H9 (cell line): ENCODE measurements around the gene MGP. TPM values are rescaled to one million over a fixed set of nuclear protein-coding genes. Genes with fewer than 3 reads are reported as not detected.

ENCODE experiments used
- DNase-seq: peaks from one replicate; pipeline ENCODE4 v3.0.0-alpha.2; 2017
- H2AFZ ChIP-seq: one replicate; pipeline ENCODE4 v1.6.1; 2013; ENCODE audit warnings: mild to moderate bottlenecking, low read length, control low read depth, moderate library complexity
- H2AK5ac ChIP-seq: 2 replicates; pipeline ENCODE4 v1.6.1; 2013; ENCODE audit warnings: low read length, control low read depth, mixed read lengths; ENCODE audit not compliant: insufficient read length
- H2BK120ac ChIP-seq: one replicate; pipeline ENCODE4 v1.6.1; 2013; ENCODE audit warnings: low read depth, mild to moderate bottlenecking, low read length, control low read depth, inconsistent platforms; ENCODE audit not compliant: poor library complexity, severe bottlenecking
- H2BK12ac ChIP-seq: 2 replicates; pipeline ENCODE4 v1.6.1; 2013; ENCODE audit warnings: low read length, control low read depth, mixed read lengths, low read depth; ENCODE audit not compliant: insufficient read length
- H2BK15ac ChIP-seq: 2 replicates; pipeline ENCODE4 v1.6.1; 2013; ENCODE audit warnings: low read depth, low read length, control low read depth
- H2BK20ac ChIP-seq: one replicate; pipeline ENCODE4 v1.6.1; 2013; ENCODE audit warnings: low read depth, mild to moderate bottlenecking, low read length, control low read depth, inconsistent platforms; ENCODE audit not compliant: poor library complexity, severe bottlenecking
- H2BK5ac ChIP-seq: 2 replicates; pipeline ENCODE4 v1.6.1; 2013; ENCODE audit warnings: low read length, control low read depth, mixed read lengths; ENCODE audit not compliant: insufficient read length
- H3K14ac ChIP-seq: 2 replicates; pipeline ENCODE4 v1.6.1; 2013; ENCODE audit warnings: low read length, control low read depth; ENCODE audit not compliant: insufficient read depth
- H3K18ac ChIP-seq: 2 replicates; pipeline ENCODE4 v1.6.1; 2013; ENCODE audit warnings: low read depth, mild to moderate bottlenecking, mixed read lengths, low read length, control low read depth; ENCODE audit not compliant: insufficient read length
- H3K23ac ChIP-seq: 2 replicates; pipeline ENCODE4 v1.6.1; 2013; ENCODE audit warnings: low read length, control low read depth, mixed read lengths, low read depth; ENCODE audit not compliant: insufficient read length
- H3K23me2 ChIP-seq: 2 replicates; pipeline ENCODE4 v1.6.1; 2013; ENCODE audit warnings: low read depth, mild to moderate bottlenecking, mixed read lengths, low read length, control low read depth; ENCODE audit not compliant: insufficient read length, poor library complexity, severe bottlenecking
- H3K27ac ChIP-seq: 2 replicates; pipeline ENCODE4 v1.5.1; 2013; ENCODE audit warnings: low read length, control low read depth, mixed read lengths, low read depth; ENCODE audit not compliant: insufficient read length
- H3K27me3 ChIP-seq: 2 replicates; pipeline ENCODE4 v1.6.1; 2013; ENCODE audit warnings: low read length, control low read depth, inconsistent platforms; ENCODE audit not compliant: insufficient read depth
- H3K4ac ChIP-seq: 2 replicates; pipeline ENCODE4 v1.6.1; 2013; ENCODE audit warnings: low read depth, mild to moderate bottlenecking, control low read depth, inconsistent platforms, low read length, moderate library complexity
- H3K4me1 ChIP-seq: 2 replicates; pipeline ENCODE4 v1.6.1; 2013; ENCODE audit warnings: low read length, control low read depth, inconsistent platforms; ENCODE audit not compliant: insufficient read depth
- H3K4me2 ChIP-seq: 2 replicates; pipeline ENCODE4 v1.6.1; 2013; ENCODE audit warnings: low read length, control low read depth, mixed read lengths; ENCODE audit not compliant: insufficient read length, insufficient read depth
- H3K56ac ChIP-seq: 2 replicates; pipeline ENCODE4 v1.6.1; 2013; ENCODE audit warnings: low read depth, mild to moderate bottlenecking, mixed read lengths, low read length, control low read depth; ENCODE audit not compliant: insufficient read length
- H3K79me1 ChIP-seq: 2 replicates; pipeline ENCODE4 v1.6.1; 2013; ENCODE audit warnings: low read depth, mild to moderate bottlenecking, moderate library complexity, low read length, control low read depth, inconsistent platforms; ENCODE audit not compliant: insufficient read depth, poor library complexity, severe bottlenecking
- H3K79me2 ChIP-seq: 2 replicates; pipeline ENCODE4 v1.6.1; 2013; ENCODE audit warnings: low read length, control low read depth, inconsistent platforms; ENCODE audit not compliant: insufficient read depth
- H3K9ac ChIP-seq: 2 replicates; pipeline ENCODE4 v1.6.1; 2013; ENCODE audit warnings: low read length, control low read depth, mixed read lengths; ENCODE audit not compliant: insufficient read length; ENCODE audit errors: extremely low read depth
- H3K9me3 ChIP-seq: one replicate; pipeline ENCODE4 v1.6.1; 2013; ENCODE audit warnings: low read depth, low read length, inconsistent platforms; ENCODE audit not compliant: control insufficient read depth
- H3T11ph ChIP-seq: one replicate; pipeline ENCODE4 v1.6.1; 2013; ENCODE audit warnings: mild to moderate bottlenecking, low read length, control low read depth, inconsistent platforms
- H4K20me1 ChIP-seq: one replicate; pipeline ENCODE4 v1.6.1; 2013; ENCODE audit not compliant: control insufficient read depth, insufficient read length, insufficient read depth
- H4K5ac ChIP-seq: 2 replicates; pipeline ENCODE4 v1.6.1; 2013; ENCODE audit warnings: low read depth, mild to moderate bottlenecking, mixed read lengths, low read length, control low read depth; ENCODE audit not compliant: insufficient read length
- H4K8ac ChIP-seq: replicated peaks from 2 replicates; pipeline ENCODE4 v1.6.1; 2013; ENCODE audit warnings: low read length, control low read depth, mixed read lengths, low read depth; ENCODE audit not compliant: insufficient read length
- H4K91ac ChIP-seq: 2 replicates; pipeline ENCODE4 v1.6.1; 2013; ENCODE audit warnings: low read depth, mild to moderate bottlenecking, moderate library complexity, mixed read lengths, low read length, control low read depth; ENCODE audit not compliant: insufficient read length
- H3K27ac Mint-ChIP-seq, 3 experiments: 2 replicates in 2 of 3; 3 replicates in 1 of 3; pipeline ENCODE4 v1.8.0; 2020 to 2021; ENCODE audit warnings: mixed read lengths in 3 of 3, mild to moderate bottlenecking in 1 of 3, moderate library complexity in 1 of 3
- H3K27me3 Mint-ChIP-seq: 2 replicates; pipeline ENCODE4 v1.8.0; 2021; ENCODE audit warnings: low read depth, mild to moderate bottlenecking, moderate library complexity, mixed read lengths
- H3K36me3 Mint-ChIP-seq, 3 experiments: 2 replicates in 2 of 3; 3 replicates in 1 of 3; pipeline ENCODE4 v1.8.0; 2020 to 2021; ENCODE audit warnings: low read depth in 3 of 3, mixed read lengths in 3 of 3; ENCODE audit not compliant: insufficient read depth in 1 of 3
- H3K4me1 Mint-ChIP-seq, 2 experiments: 2 replicates each; pipeline ENCODE4 v1.8.0; 2020; ENCODE audit warnings: mixed read lengths in 2 of 2
- H3K4me3 Mint-ChIP-seq, 2 experiments: 2 replicates in 1 of 2; 3 replicates in 1 of 2; pipeline ENCODE4 v1.8.0; 2020 to 2021; ENCODE audit warnings: mild to moderate bottlenecking in 2 of 2, mixed read lengths in 2 of 2, moderate library complexity in 1 of 2
- H3K9me3 Mint-ChIP-seq, 2 experiments: 2 replicates in 1 of 2; 3 replicates in 1 of 2; pipeline ENCODE4 v1.8.0; 2020; ENCODE audit warnings: mild to moderate bottlenecking in 2 of 2, mixed read lengths in 2 of 2, moderate library complexity in 1 of 2
- CTCF ChIP-seq: fragments of 200-600 bp; sonication (generic); conservative IDR thresholded peaks from 3 replicates; pipeline ENCODE4 v1.8.0; 2021; ENCODE audit warnings: antibody characterized with exemption, mild to moderate bottlenecking
- WGBS: extraction: QIAGEN DNeasy Blood & Tissue Kit; methylation state at CpG from one replicate; pipeline ENCODE4 v1.1.7; 2013; ENCODE audit warnings: missing lambda C conversion rate, low lambda C conversion rate, mixed read lengths; ENCODE audit not compliant: insufficient read length; ENCODE audit errors: extremely low coverage; 5-methylcytosine and 5-hydroxymethylcytosine counted together
- total RNA-seq: library from RNA; stranded (reverse); gene quantifications from 2 replicates; pipeline ENCODE4 v1.2.1, GENCODE V29; 2021

Gene MGP
- total RNA-seq, 1 experiment from 2014 or later: not detected

GRCh38 chr12:14900521-14901227 is 15.0 kb upstream of the MGP start:
- H3K79me1 ChIP-seq: no peaks in the 10 kb centered on the region
- H4K91ac ChIP-seq: no peak overlapping the region
- no peak overlapping the region for H3K18ac ChIP-seq
- H2AK5ac ChIP-seq: no peak overlapping the region
- no peaks in the 10 kb centered on the region for H3K27me3 ChIP-seq
- H3K4ac ChIP-seq: no peak overlapping the region
- H4K5ac ChIP-seq: no peak overlapping the region
- no peak overlapping the region for H3K27ac Mint-ChIP-seq
- no peaks in the 10 kb centered on the region for H3K4me1 ChIP-seq
- H2BK5ac ChIP-seq: no peak overlapping the region
- no peak for TF ChIP-seq CTCF
- H3K79me2 ChIP-seq: no peaks in the 10 kb centered on the region
- DNase-seq: no peak
- no peaks in the 10 kb centered on the region for H3K23me2 ChIP-seq
- no peak overlapping the region for H3K9ac ChIP-seq
- H3T11ph ChIP-seq: no peak overlapping the region
- no peak overlapping the region for H3K56ac ChIP-seq
- H3K9me3 Mint-ChIP-seq: no peaks in the 10 kb centered on the region
- peaks cover 0 to 4% of the 10 kb centered on the region in 2 experiments; a peak in 2 of 4 replicates for H3K4me1 Mint-ChIP-seq
- no peaks in the 10 kb centered on the region for H3K9me3 ChIP-seq
- H3K4me3 Mint-ChIP-seq: no peak overlapping the region
- WGBS: no CpG with 5 or more reads among the region's 5 CpGs
- no peak overlapping the region for H4K8ac ChIP-seq
- no peak overlapping the region for H3K23ac ChIP-seq
- H3K14ac ChIP-seq: no peak overlapping the region
- H2BK12ac ChIP-seq: no peak overlapping the region
- H3K27me3 Mint-ChIP-seq: no peaks in the 10 kb centered on the region
- no peak overlapping the region for H3K4me2 ChIP-seq
- no peak overlapping the region for H2BK120ac ChIP-seq
- no peaks in the 10 kb centered on the region for H4K20me1 ChIP-seq
- H3K36me3 Mint-ChIP-seq: no peaks in the 10 kb centered on the region
- no peak overlapping the region for H2BK15ac ChIP-seq
- no peak overlapping the region for H3K27ac ChIP-seq
- H2BK20ac ChIP-seq: no peak overlapping the region
- no peak overlapping the region for H2AFZ ChIP-seq
